Astrocyte of the cerebellum (primary cell): ENCODE data around the gene LIMD2.
A peak's percentile ranks its signal among the peaks of the same experiment; 100 is the strongest.

Source experiments
- DNase-seq: peaks from one replicate; pipeline ENCODE4 v3.0.0-alpha.2; 2011; ENCODE audit warnings: low read depth
- H3K4me3 ChIP-seq: 2 replicates; pipeline ENCODE4 v1.5.1; 2011; ENCODE audit warnings: mild to moderate bottlenecking, low read depth, low read length, moderate library complexity
- in situ Hi-C: cut with HindIII; loops from 2 replicates; pipeline ENCODE4 v1.10.0; 2017; ENCODE audit warnings: low sequenced_read_pairs
- TF ChIP-seq, protein P1 (sequence below): IDR thresholded peaks from 2 replicates; pipeline ENCODE4 v1.5.1; 2012; ENCODE audit warnings: low read length, low read depth, moderate library complexity, mild to moderate bottlenecking; ENCODE audit errors: missing control alignments

Gene LIMD2

GRCh38 chr17:63701868-63702720, 2.2 kb upstream of the LIMD2 start:
- no peak overlapping the region for H3K4me3 ChIP-seq
- TF ChIP-seq, protein P1, sequence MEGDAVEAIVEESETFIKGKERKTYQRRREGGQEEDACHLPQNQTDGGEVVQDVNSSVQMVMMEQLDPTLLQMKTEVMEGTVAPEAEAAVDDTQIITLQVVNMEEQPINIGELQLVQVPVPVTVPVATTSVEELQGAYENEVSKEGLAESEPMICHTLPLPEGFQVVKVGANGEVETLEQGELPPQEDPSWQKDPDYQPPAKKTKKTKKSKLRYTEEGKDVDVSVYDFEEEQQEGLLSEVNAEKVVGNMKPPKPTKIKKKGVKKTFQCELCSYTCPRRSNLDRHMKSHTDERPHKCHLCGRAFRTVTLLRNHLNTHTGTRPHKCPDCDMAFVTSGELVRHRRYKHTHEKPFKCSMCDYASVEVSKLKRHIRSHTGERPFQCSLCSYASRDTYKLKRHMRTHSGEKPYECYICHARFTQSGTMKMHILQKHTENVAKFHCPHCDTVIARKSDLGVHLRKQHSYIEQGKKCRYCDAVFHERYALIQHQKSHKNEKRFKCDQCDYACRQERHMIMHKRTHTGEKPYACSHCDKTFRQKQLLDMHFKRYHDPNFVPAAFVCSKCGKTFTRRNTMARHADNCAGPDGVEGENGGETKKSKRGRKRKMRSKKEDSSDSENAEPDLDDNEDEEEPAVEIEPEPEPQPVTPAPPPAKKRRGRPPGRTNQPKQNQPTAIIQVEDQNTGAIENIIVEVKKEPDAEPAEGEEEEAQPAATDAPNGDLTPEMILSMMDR = no peak
- in situ Hi-C loops = no loop called here
- no peak for DNase-seq

DNA sequence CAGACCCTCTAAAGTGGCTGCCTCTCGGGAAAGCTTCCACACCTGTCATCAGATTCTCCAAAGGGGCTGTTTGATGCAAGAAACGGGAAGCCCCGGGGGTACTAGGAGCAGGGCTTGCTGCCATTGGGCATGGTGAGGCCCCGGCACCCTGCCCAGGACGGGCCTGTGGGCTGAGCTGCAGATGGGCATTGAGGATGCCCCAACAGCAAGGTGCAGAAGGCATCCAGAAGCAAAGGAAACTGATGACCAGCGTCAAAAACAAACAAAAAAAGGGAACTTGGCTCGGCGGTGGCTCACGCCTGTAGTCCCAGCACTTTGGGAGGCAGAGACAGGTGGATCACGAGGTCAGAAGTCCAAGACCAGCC, 1.5 kb upstream of the LIMD2 start:
- in situ Hi-C loops = no loop called here
- no peak overlapping the region for H3K4me3 ChIP-seq
- DNase-seq = no peak
- TF ChIP-seq, protein P1 = no peak

DNA sequence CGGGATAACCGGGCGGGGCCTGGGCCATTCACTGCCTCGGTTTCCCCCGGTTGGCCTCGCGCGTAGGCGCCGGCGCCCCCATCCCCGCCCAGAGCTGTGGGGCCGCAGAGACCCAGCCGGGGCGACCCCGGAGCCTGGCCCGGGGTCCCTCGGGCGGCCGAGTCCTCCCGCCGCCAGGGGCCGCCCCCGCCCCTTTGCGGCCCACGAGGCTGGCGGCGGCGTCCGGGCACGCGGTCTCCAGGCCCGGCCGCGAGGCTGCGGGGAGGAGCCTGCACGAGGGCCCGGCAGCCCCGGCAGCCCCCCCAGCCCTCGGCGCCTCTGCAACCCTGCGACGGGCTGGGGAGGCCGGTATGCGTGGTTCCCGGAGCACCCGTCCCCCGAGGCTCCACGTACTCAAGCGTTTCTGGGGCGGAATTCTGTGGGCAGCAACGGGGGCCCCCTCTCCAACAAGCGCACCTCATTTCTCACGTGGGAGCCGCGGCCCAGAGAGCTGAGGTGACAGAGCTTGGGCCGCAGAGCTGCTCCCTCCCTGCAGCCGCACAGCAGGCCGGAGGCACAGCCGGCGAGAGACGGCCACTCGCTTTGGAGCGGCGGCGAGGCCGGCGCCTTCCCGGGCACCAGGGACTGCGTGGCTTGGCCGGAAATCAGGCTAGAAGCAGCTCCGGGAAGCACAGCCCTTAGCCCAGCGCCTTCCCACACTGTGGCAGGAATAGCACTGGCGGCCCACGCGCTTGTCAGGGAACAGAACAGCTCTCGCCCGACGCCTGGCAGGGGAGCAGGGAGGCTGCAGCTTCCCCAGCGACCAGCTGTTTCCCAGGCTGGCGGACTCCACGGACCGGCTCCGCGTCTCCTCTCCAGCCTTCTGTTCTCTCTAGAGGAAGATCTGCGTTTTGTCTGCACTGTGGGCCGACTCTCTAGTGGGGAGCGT, 867 bp upstream of the LIMD2 start:
- TF ChIP-seq, protein P1 = no peak
- DNase-seq = peak; percentile 11
- peak overlapping the region; percentile 51 for H3K4me3 ChIP-seq
- in situ Hi-C loops = no loop called here

DNA sequence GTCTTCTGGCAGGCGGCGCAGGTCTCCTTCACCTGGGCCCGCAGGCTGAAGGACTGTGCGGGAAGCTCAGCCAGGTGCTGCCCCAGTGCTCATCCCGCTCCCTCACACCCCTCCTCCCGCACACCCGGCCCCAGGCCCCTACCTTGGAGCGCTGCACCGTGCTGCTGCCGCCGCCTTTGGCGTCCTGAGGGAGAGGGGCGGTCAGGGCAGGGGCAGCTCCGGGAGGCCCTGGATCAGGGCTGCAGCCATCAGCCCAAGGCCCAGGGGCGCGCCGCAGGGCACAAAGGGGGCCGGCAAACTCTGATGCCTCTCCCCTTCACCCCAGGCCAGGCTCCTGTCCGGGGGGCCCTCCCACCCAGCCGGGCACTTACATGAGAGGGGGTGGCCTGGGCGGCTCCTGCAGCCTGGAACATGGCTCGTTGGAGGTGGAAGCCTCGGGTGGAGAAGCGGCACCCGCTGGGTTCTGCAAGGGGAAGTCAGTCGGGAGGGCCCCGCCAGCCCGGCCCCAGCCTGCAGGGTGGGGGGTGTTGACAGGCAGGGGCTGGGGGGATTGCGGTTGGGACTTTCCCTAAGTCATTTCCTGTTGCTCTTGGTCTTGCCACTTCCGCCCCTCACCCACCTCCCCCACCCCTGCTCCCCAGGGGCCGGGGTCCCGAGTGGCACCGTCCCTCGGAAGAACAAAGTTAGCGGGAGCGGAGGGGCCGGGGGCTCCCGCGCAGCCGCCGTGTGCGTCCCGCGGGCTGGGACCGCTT, 863 bp downstream of the LIMD2 start:
- in situ Hi-C loops = no loop called here

DNA sequence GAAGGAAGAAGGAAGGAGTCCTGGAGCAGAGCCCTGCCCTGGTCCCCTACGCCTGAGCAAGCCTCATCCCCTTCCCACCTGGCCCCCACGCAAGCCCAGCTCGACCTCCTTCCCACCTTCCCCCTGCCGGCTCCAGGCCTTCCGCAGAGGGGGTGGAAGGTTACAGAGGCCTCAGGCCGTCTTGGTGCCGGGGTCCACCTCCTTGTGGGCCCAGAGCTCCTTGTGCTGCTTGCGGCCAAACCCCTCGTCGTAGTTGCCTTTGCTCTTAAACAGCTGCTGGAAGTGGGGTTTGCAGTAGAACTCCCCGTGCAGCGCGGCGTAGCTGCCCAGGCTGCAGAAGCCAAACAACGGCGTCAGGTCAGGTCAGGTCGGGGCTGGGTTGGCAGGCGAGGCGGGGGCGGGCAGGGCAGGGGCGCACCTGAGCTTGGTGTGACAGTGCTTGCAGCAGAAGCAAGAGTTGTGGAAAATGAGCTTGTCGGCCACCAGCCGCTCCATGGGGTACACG, 1.5 kb downstream of the LIMD2 start:
- TF ChIP-seq, protein P1 = no peak
- no peak for DNase-seq
- H3K4me3 ChIP-seq = peak overlapping the region; percentile 51
- in situ Hi-C loops = no loop called here

More for the DNA sequence above, 863 bp downstream of the LIMD2 start:
- TF ChIP-seq, protein P1 = no peak
- H3K4me3 ChIP-seq = peak overlapping the region; percentile 51
- DNase-seq = no peak
